Nephron (organoid): Measurements from ENCODE around the gene AFAP1.

ENCODE experiments used
- H3K27ac Mint-ChIP-seq, 3 experiments: 2 replicates each; pipeline ENCODE4 v1.8.0; 2020; ENCODE audit warnings: mixed read lengths in 3 of 3, mild to moderate bottlenecking in 2 of 3, moderate library complexity in 1 of 3
- H3K27me3 Mint-ChIP-seq: 2 replicates; pipeline ENCODE4 v1.8.0; 2021; ENCODE audit warnings: low read depth, mild to moderate bottlenecking, moderate library complexity, mixed read lengths
- H3K36me3 Mint-ChIP-seq: 2 replicates; pipeline ENCODE4 v1.8.0; 2020; ENCODE audit warnings: low read depth, mixed read lengths
- H3K4me1 Mint-ChIP-seq: 2 replicates; pipeline ENCODE4 v1.8.0; 2020; ENCODE audit warnings: mixed read lengths
- H3K4me3 Mint-ChIP-seq, 3 experiments: 2 replicates each; pipeline ENCODE4 v1.8.0; 2020; ENCODE audit warnings: mild to moderate bottlenecking in 3 of 3, mixed read lengths in 3 of 3, moderate library complexity in 2 of 3
- H3K9me3 Mint-ChIP-seq: 2 replicates; pipeline ENCODE4 v1.8.0; 2020; ENCODE audit warnings: mixed read lengths
- CTCF ChIP-seq, 3 experiments: fragments of 200-600 bp; sonication (generic); IDR thresholded peaks; one replicate each; pipeline ENCODE4 v1.5.0; 2021; ENCODE audit warnings: antibody characterized with exemption in 3 of 3; ENCODE audit not compliant: unreplicated experiment in 3 of 3

The AFAP1 gene

GRCh38 chr4:7803371-7803770, 136.3 kb downstream of the AFAP1 start:
- Mint-ChIP-seq H3K27ac (peak overlapping the region in 1 of 3 experiments; percentile 98), H3K36me3 (peaks cover 40% of the 10 kb centered on the region), H3K4me3 (no peak overlapping the region), H3K9me3 (no peaks in the 10 kb centered on the region), H3K27me3 (no peaks in the 10 kb centered on the region), H3K4me1 (peaks cover 57% of the 10 kb centered on the region)
- no peak for TF ChIP-seq CTCF (IDR thresholded peaks at IDR 0.05; ENCODE audit: unreplicated experiment in 3 of 3)

- Mint-ChIP-seq H3K27me3 (no peaks in the 10 kb centered on the region), H3K4me3 (no peak overlapping the region), H3K9me3 (no peaks in the 10 kb centered on the region), H3K4me1 (peaks cover 46% of the 10 kb centered on the region), H3K27ac (peak overlapping the region; percentile 57 to 76 (median 73)), H3K36me3 (peaks cover 43% of the 10 kb centered on the region)
- peak; percentile 88 to 96 (median 95) for TF ChIP-seq CTCF (IDR thresholded peaks at IDR 0.05; ENCODE audit: unreplicated experiment in 3 of 3)
These were observed 137.5 kb downstream of the AFAP1 start for GRCh38 chr4:7802093-7802726.

- Mint-ChIP-seq H3K36me3 (peaks cover 47% of the 10 kb centered on the region), H3K27ac (peak overlapping the region in 2 of 3 experiments; percentile 57 to 76), H3K4me1 (peaks cover 40% of the 10 kb centered on the region), H3K9me3 (no peaks in the 10 kb centered on the region), H3K4me3 (no peak overlapping the region), H3K27me3 (no peaks in the 10 kb centered on the region)
- TF ChIP-seq CTCF (IDR thresholded peaks at IDR 0.05; ENCODE audit: unreplicated experiment in 3 of 3), result no peak
These were observed 138.0 kb downstream of the AFAP1 start for GRCh38 chr4:7801641-7802040.

- H3K9me3 Mint-ChIP-seq, result no peaks in the 10 kb centered on the region
- no peak for TF ChIP-seq CTCF (IDR thresholded peaks at IDR 0.05; ENCODE audit: unreplicated experiment in 3 of 3)
- H3K36me3 Mint-ChIP-seq, result peaks cover 49% of the 10 kb centered on the region
- no peak overlapping the region for H3K27ac Mint-ChIP-seq
- H3K27me3 Mint-ChIP-seq, result no peaks in the 10 kb centered on the region
- no peak overlapping the region for H3K4me3 Mint-ChIP-seq
- peaks cover 33% of the 10 kb centered on the region for H3K4me1 Mint-ChIP-seq
These were observed 138.7 kb downstream of the AFAP1 start for GRCh38 chr4:7801001-7801400.

GRCh38 chr4:7800410-7800809, 139.3 kb downstream of the AFAP1 start:
- no peak for TF ChIP-seq CTCF (IDR thresholded peaks at IDR 0.05; ENCODE audit: unreplicated experiment in 3 of 3)
- Mint-ChIP-seq H3K27me3 (no peaks in the 10 kb centered on the region), H3K4me3 (no peak overlapping the region), H3K27ac (no peak overlapping the region), H3K9me3 (no peaks in the 10 kb centered on the region), H3K4me1 (peaks cover 28% of the 10 kb centered on the region), H3K36me3 (peaks cover 50% of the 10 kb centered on the region)

GRCh38 chr4:7799736-7800135, 139.9 kb downstream of the AFAP1 start:
- peaks cover 50% of the 10 kb centered on the region for H3K36me3 Mint-ChIP-seq
- peaks cover 21% of the 10 kb centered on the region for H3K4me1 Mint-ChIP-seq
- no peaks in the 10 kb centered on the region for H3K9me3 Mint-ChIP-seq
- TF ChIP-seq CTCF (IDR thresholded peaks at IDR 0.05; ENCODE audit: unreplicated experiment in 3 of 3), result no peak
- H3K27ac Mint-ChIP-seq, result no peak overlapping the region
- H3K4me3 Mint-ChIP-seq, result no peak overlapping the region
- no peaks in the 10 kb centered on the region for H3K27me3 Mint-ChIP-seq
